HG02623 (cell line): ENCODE results near the gene PKP3.
"Not testable (repeated sequence)": the region's sequence is repeated elsewhere in the genome, so short reads cannot be mapped to it uniquely, and the experiment has no call there.

Experiments
- ATAC-seq: cut with Tn5 transposase; IDR thresholded peaks from one replicate; pipeline ENCODE4 v1.9.1; 2021; ENCODE audit warnings: moderate library complexity; ENCODE audit not compliant: unreplicated experiment

PKP3 gene

DNA sequence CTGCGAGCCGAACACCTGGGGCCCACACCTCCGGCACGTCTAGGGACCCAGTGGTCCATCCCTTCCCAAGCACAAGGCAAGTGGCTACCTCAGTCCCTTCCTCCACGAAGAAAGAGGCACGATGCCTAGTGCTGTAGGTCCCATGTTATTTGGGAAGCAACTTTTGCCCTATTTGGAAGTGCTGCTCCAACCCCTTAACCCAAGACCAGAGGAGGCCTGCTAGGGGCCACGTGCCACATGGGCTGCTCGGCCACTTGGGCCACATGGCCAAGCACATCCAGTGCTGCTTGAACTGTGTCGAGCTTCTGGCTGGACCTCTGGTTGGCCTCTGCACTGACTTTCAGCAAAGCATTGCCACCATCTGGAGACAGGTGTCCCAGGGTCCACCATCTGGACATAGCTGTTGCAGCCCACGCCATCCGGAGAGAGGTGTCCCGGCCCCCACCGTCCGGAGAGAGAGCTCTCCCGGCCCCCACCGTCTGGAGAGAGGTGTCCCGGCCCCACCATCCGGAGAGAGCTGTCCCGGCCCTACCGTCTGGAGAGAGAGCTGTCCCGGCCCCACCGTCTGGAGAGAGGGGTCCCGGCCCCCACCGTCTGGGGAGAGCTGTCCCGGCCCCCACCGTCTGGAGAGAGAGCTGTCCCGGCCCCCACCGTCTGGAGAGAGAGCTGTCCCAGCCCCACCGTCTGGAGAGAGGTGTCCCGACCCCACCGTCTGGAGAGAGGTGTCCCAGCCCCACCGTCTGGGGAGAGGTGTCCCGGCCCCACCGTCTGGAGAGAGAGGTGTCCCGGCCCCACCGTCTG, 31.2 kb upstream of the PKP3 start:
- no peak for ATAC-seq

GRCh38 chr11:363443-363805, 30.6 kb upstream of the PKP3 start:
- not testable (repeated sequence) for ATAC-seq

DNA sequence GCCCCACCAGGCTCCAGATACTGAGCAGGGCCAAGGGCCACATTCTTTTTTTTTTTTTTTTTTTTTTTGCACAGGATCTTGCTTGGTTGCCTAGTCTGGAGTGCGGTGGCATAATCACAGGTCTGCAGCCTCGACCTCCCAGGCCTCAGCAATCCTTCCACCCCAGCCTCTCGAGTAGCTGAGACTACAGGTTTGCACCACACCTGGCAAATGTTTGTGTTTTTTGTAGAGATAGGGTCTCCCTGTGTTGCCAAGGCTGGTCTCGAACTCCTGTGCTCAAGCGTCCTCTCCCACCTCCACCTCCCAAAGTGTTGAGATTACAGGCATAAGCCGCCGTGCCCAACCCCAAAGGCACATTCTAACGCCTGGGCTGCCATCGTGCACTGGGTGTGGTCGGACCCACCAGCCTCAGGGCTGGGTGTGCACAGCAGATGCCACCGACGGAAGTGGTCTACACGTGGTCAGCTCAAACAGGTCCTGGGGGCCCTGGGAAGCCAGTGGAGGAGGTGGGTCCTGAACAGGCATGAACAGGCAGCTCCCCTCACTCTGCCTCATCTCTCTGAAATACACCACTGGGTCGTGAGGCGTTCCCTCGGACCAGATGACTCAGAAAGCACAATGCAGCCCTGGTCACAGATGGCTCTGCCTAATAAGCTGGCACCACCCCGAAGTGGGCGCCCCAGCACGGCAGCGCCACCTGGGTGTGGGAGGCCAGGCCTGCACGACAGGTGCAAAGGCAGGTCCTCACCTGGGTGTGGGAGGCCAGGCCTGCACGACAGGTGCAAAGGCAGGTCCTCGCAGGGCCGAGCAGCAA, 29.9 kb upstream of the PKP3 start:
- ATAC-seq = no peak

DNA sequence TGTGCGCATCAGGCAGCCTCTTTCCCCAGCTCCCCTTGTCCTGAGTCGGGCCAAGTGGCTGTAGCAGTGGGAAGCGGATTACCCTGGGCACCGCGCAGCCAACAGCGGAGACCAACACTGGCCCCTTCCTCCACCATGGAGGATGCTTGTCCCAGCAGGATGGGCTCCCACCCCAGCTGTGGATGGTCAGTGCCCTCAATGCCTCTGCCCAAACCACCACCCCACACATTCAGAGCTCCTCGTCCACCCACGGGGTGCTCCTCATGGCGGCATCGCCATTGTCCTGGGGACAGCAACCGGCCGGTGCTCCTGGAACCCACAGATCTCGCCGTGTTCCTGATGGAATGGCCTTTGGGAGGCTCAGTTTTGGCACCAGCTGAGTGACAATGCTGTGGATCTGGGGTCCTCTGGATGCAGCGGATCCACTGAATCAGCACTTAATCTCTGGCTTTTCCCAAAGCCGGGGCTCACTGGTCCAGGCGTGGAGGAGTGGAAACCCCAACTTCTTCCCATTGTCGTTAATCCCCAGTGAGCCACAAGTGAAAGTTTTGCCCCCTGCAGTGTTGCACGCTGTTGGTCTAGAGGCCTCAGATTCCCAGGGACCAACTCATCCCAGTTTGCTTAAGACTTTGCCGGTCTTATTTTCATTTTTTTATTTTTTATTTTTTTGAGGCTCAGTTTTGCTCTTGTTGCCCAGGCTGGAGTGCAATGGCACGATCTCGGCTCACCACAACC, 28.9 kb upstream of the PKP3 start:
- no peak for ATAC-seq

DNA sequence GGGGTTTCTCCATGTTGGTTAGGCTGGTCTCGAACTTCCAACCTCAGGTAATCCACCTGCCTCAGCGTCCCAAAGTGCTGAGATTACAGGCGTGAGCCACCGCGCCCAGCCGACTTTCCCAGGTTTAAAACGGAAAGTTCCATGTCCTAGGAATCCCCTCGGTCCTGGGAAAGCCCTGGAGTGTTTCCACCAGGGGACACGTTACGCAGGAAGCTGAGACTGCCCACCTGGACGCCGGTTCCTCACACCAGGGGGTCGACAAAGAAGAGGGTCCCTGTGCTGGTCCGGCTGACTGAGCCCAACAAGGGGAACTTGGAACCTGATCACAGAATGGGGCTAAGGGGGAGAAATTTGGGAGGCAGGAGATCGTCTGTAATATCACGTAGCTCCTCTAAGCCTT, 28.2 kb upstream of the PKP3 start:
- no peak for ATAC-seq

DNA sequence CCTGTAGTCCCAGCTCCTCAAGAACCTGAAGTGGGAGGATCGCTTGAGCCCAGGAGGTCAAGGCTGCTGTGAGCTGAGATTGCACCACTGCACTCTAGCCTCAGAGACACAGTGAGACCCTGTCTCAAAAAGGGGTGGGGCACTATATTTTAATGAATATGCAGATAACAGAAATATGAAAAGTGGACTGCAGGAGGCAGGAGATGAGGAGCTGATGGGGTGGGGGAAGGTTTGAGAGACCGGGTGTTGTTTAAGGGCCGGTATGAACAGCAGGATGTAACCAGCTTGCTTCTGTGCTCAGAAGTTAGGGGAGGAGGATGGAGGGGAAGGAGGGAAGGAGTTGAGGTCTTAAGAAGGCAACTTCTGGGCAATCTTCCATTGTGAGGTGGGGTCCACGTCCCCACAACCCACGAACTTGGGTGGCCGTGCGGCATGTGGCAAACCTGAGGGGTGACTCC, 26.0 kb upstream of the PKP3 start:
- ATAC-seq = no peak

GRCh38 chr11:368414-369335, 25.3 kb upstream of the PKP3 start:
- no peak for ATAC-seq

DNA sequence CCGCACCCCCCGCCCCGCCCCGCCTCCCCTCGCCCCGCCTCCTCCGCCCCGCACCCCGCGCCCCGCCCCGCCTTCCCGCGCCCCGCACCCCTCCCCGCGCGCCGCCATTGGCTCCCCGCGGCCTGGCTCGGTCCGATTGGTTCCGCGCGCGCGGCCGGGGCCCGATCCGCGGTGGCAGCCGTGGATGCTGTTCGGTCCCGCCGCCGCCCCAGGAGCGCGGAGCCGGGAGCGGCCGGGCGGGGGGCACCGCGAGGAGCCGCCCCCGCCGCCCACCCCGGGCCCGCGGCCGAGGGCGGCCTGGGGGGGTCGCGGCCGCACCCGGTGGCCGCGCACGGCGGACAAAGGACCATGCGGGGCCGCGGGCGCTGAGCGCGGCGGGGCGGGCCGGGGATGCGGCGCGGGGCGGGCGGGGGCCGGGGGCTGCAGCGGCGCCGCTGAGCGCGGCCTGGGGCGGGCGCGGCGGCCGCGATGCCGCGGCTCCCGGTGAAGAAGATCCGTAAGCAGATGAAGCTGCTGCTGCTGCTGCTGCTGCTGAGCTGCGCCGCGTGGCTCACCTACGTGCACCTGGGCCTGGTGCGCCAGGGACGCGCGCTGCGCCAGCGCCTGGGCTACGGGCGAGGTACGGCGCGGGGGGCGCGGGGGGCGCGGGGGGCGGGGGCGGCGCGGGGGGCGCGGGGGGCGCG, 24.5 kb upstream of the PKP3 start, which contains the start of gene B4GALNT4:
B4GALNT4 (plus strand) TSS at position 164 of the 683 bp plus-strand sequence; CDS start at position 469, 305 bp downstream.
- no peak for ATAC-seq

DNA sequence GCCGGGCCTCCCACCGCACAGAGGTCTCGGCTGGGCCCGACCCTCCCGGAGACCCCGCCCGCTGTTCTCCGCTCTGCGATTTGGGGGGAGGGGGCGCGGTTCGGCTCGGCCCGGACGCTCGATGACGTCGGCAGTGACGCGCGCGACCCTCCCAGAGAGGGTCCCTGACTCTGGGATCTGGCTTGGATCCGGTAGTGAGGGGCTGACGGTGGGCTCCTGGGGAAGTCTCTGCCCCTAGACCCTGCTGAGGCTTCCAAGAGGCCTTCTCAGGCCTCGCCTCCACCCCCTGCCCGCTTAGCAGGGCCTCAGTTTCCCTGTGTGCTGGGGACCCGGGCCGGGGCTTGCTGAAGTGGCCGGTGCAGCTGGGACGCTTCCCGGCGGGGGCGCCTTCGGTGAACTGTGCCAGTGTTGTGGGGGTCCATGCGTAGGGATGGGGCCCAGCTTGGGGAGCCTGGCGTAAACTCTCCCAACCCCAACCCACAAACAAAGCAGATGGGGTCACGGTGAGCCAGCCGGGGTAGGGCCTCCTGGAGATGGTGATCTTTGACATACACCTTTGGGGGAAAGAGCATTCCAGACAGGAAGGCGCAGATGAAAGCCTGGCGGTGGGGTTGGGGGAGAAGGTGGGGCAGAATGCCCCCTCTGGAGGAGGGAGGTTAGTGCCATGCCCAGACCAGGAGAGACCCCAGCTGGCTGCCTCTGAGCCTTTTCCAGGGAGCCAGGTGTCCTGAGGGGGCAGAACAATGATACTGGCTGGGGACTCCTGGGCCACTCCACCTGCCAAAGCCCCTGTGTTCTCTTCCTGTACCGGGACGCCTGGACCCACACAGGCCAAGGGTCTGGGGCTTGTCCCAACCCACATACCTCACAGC, 23.7 kb upstream of the PKP3 start:
- no peak for ATAC-seq

- no peak for ATAC-seq
Measured at GRCh38 chr11:371051-371450, 23.0 kb upstream of the PKP3 start.

DNA sequence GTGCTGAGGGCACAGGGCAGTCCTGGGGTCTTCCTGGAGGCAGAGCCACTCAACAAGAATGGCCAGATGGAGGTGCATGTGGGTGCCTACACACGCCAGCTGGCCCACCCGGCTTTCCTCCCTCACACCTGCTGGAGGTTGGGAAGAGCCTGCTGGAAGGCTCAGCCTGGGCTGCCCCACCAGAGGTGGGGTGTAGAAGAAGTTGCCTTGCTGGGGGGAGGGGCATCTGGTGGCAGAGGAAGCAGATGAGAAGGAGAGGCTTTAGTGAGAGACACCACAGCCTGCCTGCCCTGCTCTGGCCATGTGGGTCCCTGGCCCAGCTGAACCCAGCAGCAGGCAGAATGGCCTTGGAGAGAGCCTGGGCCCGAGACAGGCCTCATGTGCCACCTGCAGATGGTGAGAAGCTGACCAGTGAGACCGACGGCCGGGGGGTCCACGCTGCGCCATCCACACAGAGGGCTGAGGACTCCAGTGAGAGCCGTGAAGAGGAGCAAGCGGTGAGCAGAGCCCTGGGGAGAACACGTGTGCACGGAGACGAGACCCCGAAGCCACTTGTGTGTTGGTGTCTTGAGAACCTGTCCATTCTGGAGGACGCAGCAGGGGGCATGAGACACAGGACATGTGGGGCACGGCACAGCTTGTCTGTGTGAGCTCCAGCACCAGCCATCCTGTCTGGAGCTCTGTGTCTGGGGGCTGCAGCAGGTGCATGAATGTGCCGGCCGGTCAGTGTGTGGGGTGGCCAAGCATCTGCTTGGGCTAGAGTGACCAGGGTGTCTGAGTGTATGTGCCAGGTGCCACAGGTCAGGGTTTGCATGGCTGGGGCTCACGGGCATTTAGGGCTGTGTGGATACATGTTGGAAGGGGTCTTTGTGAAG, 22.1 kb upstream of the PKP3 start:
- no peak for ATAC-seq

DNA sequence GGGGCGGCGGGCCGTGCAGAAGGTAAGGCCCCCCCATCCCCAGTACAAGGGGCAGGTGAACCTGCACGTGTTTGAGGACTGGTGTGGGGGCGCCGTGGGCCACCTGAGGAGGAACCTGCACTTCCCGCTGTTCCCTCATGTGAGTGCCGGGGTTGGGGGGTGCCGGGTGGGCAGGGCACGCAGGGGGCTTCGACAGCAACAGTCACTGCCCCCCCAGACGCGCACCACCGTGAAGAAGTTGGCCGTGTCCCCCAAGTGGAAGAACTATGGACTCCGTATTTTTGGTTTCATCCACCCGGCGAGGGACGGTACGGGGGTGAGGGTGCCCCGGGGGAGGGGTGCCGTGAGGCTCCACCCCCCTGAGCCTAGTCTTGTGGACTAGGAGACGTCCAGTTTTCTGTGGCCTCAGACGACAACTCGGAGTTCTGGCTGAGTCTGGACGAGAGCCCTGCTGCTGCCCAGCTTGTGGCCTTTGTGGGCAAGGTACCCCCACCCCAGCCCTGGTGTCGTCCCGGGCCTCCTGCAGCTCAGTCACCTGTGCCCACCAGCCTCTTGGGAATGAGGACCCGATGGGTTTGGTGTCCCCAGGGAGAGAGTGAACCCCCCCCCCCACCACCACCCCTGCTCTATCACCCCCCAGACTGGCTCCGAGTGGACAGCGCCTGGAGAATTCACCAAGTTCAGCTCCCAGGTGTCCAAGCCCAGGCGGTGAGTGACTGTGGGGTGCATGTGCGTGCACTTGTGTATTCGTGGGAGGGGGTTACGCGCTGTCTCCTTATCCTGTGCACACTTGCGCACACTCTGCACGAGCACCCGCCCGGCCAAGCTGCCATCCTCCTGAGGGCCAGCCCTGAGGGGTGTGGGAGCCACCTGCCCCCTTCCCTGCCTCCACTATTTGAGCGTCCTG, 20.9 kb upstream of the PKP3 start:
- ATAC-seq = no peak

- ATAC-seq = no peak
Measured at GRCh38 chr11:373716-374551, 20.1 kb upstream of the PKP3 start.

DNA sequence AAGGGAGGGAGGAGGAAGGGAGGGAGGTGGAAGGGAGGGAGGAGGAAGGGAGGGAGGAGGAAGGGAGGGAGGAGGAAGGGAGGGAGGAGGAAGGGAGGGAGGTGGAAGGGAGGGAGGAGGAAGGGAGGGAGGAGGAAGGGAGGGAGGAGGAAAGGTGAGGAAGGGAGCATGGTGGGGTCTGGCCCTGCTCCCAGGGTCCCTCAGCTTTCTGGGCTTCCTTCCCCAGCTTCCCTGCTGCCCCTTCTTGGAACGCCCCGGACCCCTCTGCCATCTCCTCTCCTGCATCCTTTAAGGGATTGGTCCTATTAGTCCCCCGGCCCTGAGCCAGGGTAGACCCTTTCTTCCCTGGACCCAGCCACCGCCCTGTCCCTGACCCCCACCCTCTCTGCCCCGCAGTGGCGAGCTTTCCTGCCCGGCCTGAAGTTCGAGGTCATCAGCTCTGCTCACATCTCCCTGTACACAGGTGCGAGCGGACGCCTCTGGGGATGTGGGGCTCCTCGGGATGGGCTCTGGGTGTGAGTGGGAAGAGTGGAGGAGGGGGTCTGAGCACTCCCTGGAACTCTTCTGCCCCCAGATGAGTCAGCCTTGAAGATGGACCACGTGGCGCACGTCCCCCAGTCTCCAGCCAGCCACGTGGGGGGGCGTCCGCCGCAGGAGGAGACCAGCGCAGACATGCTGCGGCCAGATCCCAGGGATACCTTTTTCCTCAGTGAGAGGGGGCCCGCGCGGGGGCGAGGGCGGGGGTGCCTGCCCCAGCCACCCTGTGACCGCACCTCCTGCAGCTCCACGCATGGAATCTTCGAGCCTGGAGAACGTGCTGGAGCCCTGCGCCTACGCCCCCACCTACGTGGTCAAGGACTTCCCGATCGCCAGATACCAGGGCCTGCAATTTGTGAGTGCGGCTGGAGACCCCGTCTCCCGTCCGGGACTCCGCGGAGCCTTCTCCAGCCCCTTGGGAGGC, 18.7 kb upstream of the PKP3 start:
- no peak for ATAC-seq
